Activated B cell treated with CpG ODN at 0.5 μM for 24 hours (primary cell): ENCODE measurements around the gene BIN2. TPM values are rescaled to one million over a fixed set of nuclear protein-coding genes. Genes with fewer than 3 reads are reported as not detected.

Experiments used
- ATAC-seq: fragments of 200-7000 bp; cut with Tn5 transposase; one replicate; pipeline ENCODE4 v1.10.0; 2021; ENCODE audit warnings: low read depth, mild to moderate bottlenecking, moderate library complexity
- CTCF ChIA-PET: fragments of 350-600 bp; sonication (Branson Sonifier 250); formaldehyde crosslinking; loops from one replicate; lab custom pipeline; 2021; ENCODE audit warnings: antibody characterized with exemption; lab: Charles Lee
- POLR2A ChIA-PET: fragments of 350-600 bp; sonication (Branson Sonifier 250); formaldehyde crosslinking; loops from one replicate; lab custom pipeline; 2021; ENCODE audit warnings: antibody characterized with exemption; lab: Charles Lee
- DNase-seq: peaks from one replicate; pipeline ENCODE4 v3.0.0; 2022
- H3K27ac Mint-ChIP-seq: one replicate; pipeline ENCODE4 v1.8.0; 2020; ENCODE audit warnings: mixed read lengths
- H3K27me3 Mint-ChIP-seq: one replicate; pipeline ENCODE4 v1.8.0; 2021; ENCODE audit warnings: mixed read lengths
- H3K36me3 Mint-ChIP-seq: one replicate; pipeline ENCODE4 v1.8.0; 2021; ENCODE audit warnings: low read depth, mixed read lengths
- H3K4me1 Mint-ChIP-seq: one replicate; pipeline ENCODE4 v1.8.0; 2021; ENCODE audit warnings: mixed read lengths
- H3K4me3 Mint-ChIP-seq: one replicate; pipeline ENCODE4 v1.8.0; 2020; ENCODE audit warnings: mild to moderate bottlenecking, mixed read lengths
- H3K9me3 Mint-ChIP-seq: one replicate; pipeline ENCODE4 v1.8.0; 2020; ENCODE audit warnings: mixed read lengths
- CTCF ChIP-seq: fragments of 200-600 bp; IDR thresholded peaks from one replicate; pipeline ENCODE4 v1.8.0; 2022; ENCODE audit warnings: antibody characterized with exemption, mild to moderate bottlenecking
- intact Hi-C: fragments of 100-400 bp; cut with micrococcal nuclease; formaldehyde crosslinking; loops from one replicate; pipeline ENCODE4 v1.15.1; 2024
- total RNA-seq: library from RNA; stranded (reverse); gene quantifications from 2 replicates; pipeline ENCODE4 v1.2.3, GENCODE V29; 2022

BIN2 gene
- total RNA-seq, 1 donor from 2014 or later: 25.6 TPM

GRCh38 chr12:51269174-51270066 lies 54.6 kb downstream of the BIN2 start:
- peaks cover 13% of the 10 kb centered on the region for H3K36me3 Mint-ChIP-seq
- H3K4me1 Mint-ChIP-seq: peaks cover 31% of the 10 kb centered on the region
- peak overlapping the region; percentile 78 for H3K27ac Mint-ChIP-seq
- H3K9me3 Mint-ChIP-seq: no peaks in the 10 kb centered on the region
- H3K4me3 Mint-ChIP-seq: peak overlapping the region; percentile 84
- CTCF ChIA-PET: interaction anchor here (0.7 to 2.7 kb wide), 7 partner anchors 7 to 263 kb away, joined by 3 to 53 read pairs (median 4); no protein-coding TSS in a partner anchor
- ATAC-seq: peak; percentile 50
- TF ChIP-seq CTCF: no peak
- H3K27me3 Mint-ChIP-seq: no peaks in the 10 kb centered on the region
- POLR2A ChIA-PET: interaction anchor here (0.5 to 2.7 kb wide), 15 partner anchors 9 to 508 kb away, joined by 3 to 26 read pairs (median 5); partner anchors contain the start of genes BIN2, DAZAP2, GALNT6 and POU6F1
- intact Hi-C loops: loop anchor here (1.0 to 2.0 kb wide), 7 partner anchors 12 to 263 kb away; partner anchors contain the start of gene DAZAP2
- peak; percentile 54 for DNase-seq

GRCh38 chr12:51265024-51265423 lies 59.0 kb downstream of the BIN2 start:
- no peak for TF ChIP-seq CTCF
- no peaks in the 10 kb centered on the region for H3K9me3 Mint-ChIP-seq
- DNase-seq (no peak), ATAC-seq (peak; percentile 22)
- peaks cover 30% of the 10 kb centered on the region for H3K4me1 Mint-ChIP-seq
- H3K4me3 Mint-ChIP-seq: no peak overlapping the region
- intact Hi-C loops: no loop called here
- ChIA-PET CTCF (interaction anchor here (4.3 kb wide), 1 partner anchor 75 kb away, joined by 67 read pairs; no protein-coding TSS in a partner anchor), POLR2A (no interaction called here)
- no peaks in the 10 kb centered on the region for H3K27me3 Mint-ChIP-seq
- peaks cover 15% of the 10 kb centered on the region for H3K36me3 Mint-ChIP-seq
- H3K27ac Mint-ChIP-seq: no peak overlapping the region

- Mint-ChIP-seq H3K4me1 (peaks cover 27% of the 10 kb centered on the region), H3K36me3 (peaks cover 12% of the 10 kb centered on the region), H3K27me3 (no peaks in the 10 kb centered on the region), H3K4me3 (no peak overlapping the region), H3K9me3 (no peaks in the 10 kb centered on the region), H3K27ac (no peak overlapping the region)
- ATAC-seq (no peak), DNase-seq (no peak)
- CTCF ChIA-PET: interaction anchor here (2.1 to 4.3 kb wide), 2 partner anchors 11 to 76 kb away, joined by 8 to 67 read pairs; no protein-coding TSS in a partner anchor
- TF ChIP-seq CTCF: no peak
- POLR2A ChIA-PET: interaction anchor here (2.0 kb wide), 1 partner anchor 76 kb away, joined by 6 read pairs; no protein-coding TSS in a partner anchor
- intact Hi-C loops: no loop called here
Measured at GRCh38 chr12:51264297-51264696, 59.7 kb downstream of the BIN2 start.

- H3K27me3 Mint-ChIP-seq: no peaks in the 10 kb centered on the region
- intact Hi-C loops: no loop called here
- no peak for TF ChIP-seq CTCF
- no peak for ATAC-seq
- peaks cover 12% of the 10 kb centered on the region for H3K36me3 Mint-ChIP-seq
- ChIA-PET CTCF (interaction anchor here (1.2 to 4.3 kb wide), 4 partner anchors 11 to 269 kb away, joined by 3 to 67 read pairs (median 6); no protein-coding TSS in a partner anchor), POLR2A (interaction anchor here (0.6 to 2.0 kb wide), 3 partner anchors 25 to 77 kb away, joined by 3 to 8 read pairs (median 6); partner anchors contain the start of gene DAZAP2)
- H3K4me3 Mint-ChIP-seq: no peak overlapping the region
- peaks cover 21% of the 10 kb centered on the region for H3K4me1 Mint-ChIP-seq
- H3K9me3 Mint-ChIP-seq: no peaks in the 10 kb centered on the region
- H3K27ac Mint-ChIP-seq: no peak overlapping the region
- DNase-seq: no peak
Measured at GRCh38 chr12:51263341-51263740, 60.6 kb downstream of the BIN2 start.
